ENCODE data around the gene PFN1.

The PFN1 gene

DNA sequence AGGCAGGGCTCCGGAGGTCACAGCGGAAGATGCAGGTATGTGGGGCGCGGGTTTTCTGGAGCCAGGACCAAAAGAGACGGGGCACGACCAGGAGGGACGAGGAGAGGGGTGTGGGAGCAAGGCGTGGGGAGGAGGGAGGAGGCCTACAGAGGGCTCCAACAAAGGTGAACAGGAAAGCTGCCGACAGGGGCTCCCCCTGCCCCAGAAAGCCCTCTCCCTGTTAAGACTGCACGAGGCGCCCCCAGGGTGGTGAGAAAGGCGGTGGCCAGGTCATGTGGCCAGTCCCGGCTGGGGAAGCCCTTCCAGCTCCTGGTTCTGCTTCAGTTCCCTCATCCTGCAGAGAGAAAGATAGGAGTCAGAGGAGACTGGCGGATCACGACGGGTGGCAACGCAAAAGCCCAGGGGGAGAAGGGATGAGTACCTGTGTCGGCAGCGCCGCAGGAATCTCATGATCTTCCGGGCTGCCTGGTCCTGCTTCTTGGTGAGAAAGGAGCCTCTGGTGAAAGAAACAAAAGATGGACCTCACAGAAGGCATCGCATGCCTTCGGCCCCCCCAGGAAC is 20.2 kb upstream of the PFN1 start:
- H3K4me3 ChIP-seq (ENCODE audit: low read depth, low read length): peak overlapping the region; percentile 79

DNA sequence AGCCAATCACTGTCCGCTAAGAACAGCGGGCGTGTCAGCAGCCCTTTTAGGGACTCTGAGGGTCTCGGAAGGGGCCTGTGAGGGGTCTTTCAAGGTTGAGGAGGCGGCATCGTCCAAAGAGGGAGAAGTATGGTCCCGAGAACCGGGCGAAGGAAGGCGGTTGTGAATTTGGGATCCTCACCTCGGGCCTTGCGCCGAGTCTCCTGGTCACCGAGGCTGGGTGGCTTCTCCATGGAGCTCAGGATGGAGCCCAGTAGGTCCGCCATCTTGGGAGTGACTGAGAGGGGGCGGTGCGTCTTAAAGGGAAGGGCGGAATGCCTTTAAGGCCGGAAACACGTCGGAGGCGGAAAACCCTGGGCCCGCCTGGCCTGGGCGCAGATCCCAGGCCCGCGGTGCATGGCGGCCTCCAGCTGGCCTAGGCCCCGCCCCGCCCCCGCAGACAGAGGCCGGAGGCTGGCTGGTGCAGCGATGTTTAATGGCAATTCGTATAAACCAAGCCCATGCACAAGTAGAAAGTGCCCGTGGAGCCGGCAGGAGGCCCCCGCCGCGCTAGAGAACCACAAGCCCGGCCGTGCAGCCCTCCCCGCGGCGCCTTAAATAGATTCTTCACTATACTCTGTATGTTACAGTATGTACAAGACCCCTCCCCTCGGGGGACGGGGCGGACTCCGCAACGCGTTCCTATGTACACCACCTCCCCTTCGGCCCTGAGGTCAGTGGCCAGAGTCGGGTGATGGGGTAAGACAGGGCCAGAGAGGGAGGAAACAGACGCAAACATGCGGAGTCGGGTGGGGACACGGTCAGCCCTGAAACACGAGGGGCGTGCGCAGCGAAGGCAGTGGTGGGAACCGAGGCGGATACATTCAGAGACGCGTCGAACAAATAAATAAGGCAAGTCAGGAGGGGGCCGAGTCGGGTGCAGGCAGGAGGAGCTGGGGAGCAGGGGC is 19.5 kb upstream of the PFN1 start, which contains the start of gene SPAG7:
Gene SPAG7, minus strand, starts transcription at position 279 of the 947 bp plus-strand sequence. Its CDS starts 13 bp downstream, at position 266.
- peak within 1 kb of the TSS; percentile 79 for H3K4me3 ChIP-seq (ENCODE audit: low read depth, low read length)

GRCh38 chr17:4966844-4967538 is 18.7 kb upstream of the PFN1 start:
- peak overlapping the region; percentile 79 for H3K4me3 ChIP-seq (ENCODE audit: low read depth, low read length)

GRCh38 chr17:4965311-4965986 is 17.1 kb upstream of the PFN1 start:
- no peak overlapping the region for H3K4me3 ChIP-seq (ENCODE audit: low read depth, low read length)

GRCh38 chr17:4960279-4960922 is 12.1 kb upstream of the PFN1 start:
- no peak overlapping the region for H3K4me3 ChIP-seq (ENCODE audit: low read depth, low read length)

- no peak overlapping the region for H3K4me3 ChIP-seq (ENCODE audit: low read depth, low read length)
Measured at GRCh38 chr17:4959261-4959965, 11.1 kb upstream of the PFN1 start.

GRCh38 chr17:4958102-4958501 is 9.8 kb upstream of the PFN1 start:
- no peak overlapping the region for H3K4me3 ChIP-seq (ENCODE audit: low read depth, low read length)

GRCh38 chr17:4956493-4957061 is 8.2 kb upstream of the PFN1 start:
- H3K4me3 ChIP-seq (ENCODE audit: low read depth, low read length): no peak overlapping the region

- H3K4me3 ChIP-seq (ENCODE audit: low read depth, low read length): no peak overlapping the region
Measured at GRCh38 chr17:4955091-4955490, 6.8 kb upstream of the PFN1 start.

GRCh38 chr17:4953451-4953961 is 5.2 kb upstream of the PFN1 start:
- no peak overlapping the region for H3K4me3 ChIP-seq (ENCODE audit: low read depth, low read length)

DNA sequence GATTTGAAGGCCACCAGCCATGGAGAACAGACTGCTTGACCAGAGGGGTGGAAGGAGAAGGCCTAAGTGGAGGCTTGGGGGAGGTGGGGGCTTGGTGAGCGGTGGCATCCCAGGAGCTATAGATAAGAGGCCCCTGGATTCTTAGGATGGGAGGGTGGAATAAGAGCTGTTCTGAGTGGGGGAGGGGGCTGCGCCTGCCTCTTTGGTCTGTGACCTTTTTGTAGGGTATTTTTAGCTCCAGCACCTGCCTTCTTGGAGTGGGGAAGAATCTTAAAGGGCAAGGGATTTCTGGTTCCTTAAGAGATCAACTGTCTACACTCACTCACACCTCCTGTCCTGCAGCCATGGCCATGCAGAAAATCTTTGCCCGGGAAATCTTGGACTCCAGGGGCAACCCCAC is 3.2 kb upstream of the PFN1 start:
- no peak overlapping the region for H3K4me3 ChIP-seq (ENCODE audit: low read depth, low read length)

DNA sequence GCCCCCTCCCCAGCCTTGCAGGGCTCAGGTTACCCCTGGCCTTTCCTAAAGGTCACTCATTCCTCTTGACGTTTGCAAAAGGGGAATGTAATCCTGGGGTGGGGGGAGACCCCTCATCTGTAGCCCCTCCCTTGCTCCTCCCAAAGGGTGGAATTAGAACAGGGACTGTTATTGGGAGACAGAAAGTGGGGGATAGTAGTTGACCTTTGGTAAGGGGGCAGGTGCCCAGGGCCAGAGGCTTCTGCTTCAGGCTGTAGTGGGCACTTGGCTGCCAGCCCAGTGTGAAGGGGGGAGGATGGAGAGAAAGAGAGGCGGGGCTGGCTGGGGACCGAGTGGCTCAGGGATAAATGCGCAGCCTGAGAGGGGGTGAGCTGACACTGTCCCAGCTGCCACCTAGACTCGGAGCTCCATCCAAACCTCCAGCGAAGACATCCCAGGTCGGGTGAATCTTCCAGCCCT is 2.4 kb upstream of the PFN1 start, which contains the start of gene ENO3:
Gene ENO3, plus strand, starts transcription at position 374 of the 459 bp plus-strand sequence. CDS start 711 bp downstream, outside the sequence.
- H3K4me3 ChIP-seq (ENCODE audit: low read depth, low read length): peak within 1 kb of the TSS; percentile 67

DNA sequence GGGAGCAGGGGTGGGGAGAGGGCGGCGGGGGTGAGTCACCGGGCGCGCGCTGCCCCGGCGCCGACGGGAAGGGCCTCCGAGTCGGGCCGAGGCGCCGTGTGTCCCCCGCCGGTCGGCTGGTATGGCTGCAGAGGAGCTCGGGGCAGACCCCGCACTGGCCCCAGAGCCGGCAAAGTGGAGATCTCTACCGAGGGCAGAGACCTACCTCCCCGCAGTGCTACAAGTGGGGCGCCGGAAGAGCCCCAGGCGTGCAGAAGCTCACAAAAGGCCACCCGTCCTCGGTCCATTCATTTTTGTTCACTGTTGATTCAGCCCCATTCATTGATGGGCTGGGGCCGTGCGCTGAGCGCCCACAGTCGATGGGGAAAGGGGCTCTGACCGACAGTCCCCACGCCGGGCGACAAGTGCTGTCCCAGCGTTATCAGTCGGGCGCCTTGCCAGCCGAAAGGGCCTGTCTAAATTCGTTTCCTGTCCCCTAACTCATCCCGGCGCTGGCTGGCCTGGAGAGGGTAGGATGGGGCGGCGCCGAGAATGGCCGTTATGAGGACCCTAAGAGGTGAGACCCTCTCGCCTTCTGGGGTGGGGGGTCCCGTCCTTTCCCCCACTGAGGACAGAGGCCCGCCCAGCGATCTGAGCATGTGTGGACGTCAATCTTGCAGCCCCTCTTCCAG is 1.9 kb upstream of the PFN1 start:
- H3K4me3 ChIP-seq (ENCODE audit: low read depth, low read length): peak overlapping the region; percentile 67

DNA sequence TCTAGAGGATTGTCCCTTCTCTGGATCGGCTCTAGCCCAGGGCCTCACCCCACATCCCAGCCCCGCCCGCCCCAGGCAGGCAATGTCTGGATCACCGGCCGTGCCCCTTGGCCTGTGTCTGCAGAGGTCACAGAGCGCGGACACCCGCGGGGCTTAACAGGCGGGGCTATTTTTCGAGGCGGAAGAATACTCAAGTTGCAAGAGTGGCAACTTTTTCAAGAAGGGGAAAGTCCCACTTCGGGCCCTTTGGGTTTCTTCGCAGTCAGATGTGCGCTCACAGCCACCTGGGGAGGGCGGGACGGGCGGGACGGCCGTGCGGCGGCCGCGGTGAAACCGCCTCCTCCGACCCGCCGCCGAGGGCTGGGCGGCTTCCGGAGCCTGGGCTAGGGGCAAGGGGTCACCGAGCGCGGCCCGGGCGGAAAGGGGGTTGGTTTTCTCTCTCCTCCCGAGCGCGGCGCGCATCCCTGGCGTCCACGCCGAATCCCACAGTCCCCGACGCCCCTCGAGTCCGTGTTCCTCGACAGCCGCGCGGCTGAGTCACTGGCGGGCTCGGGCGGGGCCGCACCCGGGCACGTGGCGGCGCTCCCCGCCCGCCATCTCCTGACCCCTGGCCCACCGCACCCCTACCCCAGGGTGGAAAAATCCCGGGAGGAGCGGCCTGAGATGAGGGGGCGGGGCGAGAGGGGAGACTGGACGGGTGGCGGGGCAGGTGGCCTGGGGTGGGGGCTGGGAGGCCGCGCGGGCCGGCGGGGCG is 1.2 kb upstream of the PFN1 start:
- H3K4me3 ChIP-seq (ENCODE audit: low read depth, low read length): peak overlapping the region; percentile 98

DNA sequence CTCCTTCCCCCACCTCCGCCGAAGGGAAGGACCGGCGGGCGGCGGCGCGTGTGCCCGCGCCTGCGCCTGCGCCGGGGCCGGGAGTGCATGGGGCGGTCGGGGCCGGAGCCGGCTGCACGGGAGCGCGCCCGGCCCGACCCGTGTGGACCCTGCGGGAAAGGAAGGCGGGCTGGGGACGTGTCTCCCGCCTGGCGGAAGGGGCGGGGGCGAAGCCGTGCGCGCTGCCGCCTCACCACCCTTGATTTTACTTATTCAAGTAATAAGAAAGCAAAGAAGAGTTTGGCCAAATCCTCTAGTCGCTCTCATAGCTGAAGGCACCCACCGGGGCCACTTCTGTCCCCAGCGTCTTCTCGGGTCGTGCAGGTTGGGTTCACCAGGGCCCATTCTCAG is 596 bp upstream of the PFN1 start:
- peak overlapping the region; percentile 98 for H3K4me3 ChIP-seq (ENCODE audit: low read depth, low read length)

DNA sequence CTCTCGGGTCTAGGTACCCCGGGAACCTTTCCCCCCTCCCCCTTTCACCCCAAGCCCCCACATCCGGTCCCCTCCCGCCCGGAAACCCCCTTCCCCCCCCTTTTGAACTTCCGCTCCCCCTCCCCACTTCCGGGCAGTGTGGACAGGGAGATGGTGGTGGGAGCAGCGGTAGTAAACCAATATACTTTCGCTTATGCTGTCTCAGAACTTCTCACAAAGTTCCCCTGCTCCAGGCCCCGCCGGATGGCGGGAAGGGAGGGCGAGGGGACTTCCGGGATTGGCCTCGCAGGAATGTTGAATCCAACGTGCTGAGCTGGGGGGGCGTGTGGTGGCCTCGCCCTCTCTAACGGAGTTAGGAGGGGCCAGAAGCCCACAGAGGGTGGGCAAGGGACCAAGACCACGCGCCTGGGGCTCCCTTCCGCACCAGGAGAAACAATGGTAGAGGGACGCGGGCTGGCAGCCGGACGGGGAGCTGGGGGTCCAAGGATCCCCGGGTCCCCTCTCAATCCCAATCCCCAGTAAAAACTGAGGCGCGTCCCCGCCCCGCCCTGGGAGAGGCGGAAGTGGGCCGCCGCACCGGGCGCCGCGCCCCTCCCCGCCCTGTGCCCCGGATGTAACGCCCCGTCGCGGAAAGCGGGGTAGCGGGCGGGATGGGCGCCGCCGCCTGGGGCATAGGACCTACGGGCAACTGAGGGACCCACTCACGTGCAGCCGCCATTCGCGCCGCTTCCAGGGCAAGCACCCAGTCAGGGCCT is 742 bp downstream of the PFN1 start:
- H3K4me3 ChIP-seq (ENCODE audit: low read depth, low read length): peak overlapping the region; percentile 98

GRCh38 chr17:4947010-4947410 is 1.3 kb downstream of the PFN1 start:
- peak overlapping the region; percentile 98 for H3K4me3 ChIP-seq (ENCODE audit: low read depth, low read length)

All from iPS-11a (cell line).